Lower lobe of right lung (tissue), 2 donors: Measurements from ENCODE around the gene EFCAB8. TPM values are rescaled to one million over a fixed set of nuclear protein-coding genes. Genes with fewer than 3 reads are reported as not detected.
"Not testable (repeated sequence)": the region's sequence is repeated elsewhere in the genome, so short reads cannot be mapped to it uniquely, and the experiment has no call there.

Experiments used
- ATAC-seq, 2 donors: fragments of 200-7000 bp; cut with Tn5 transposase; one replicate each; pipeline ENCODE4 v1.9.1; 2020 to 2022; ENCODE audit warnings: mild to moderate bottlenecking in 2 of 2, moderate library complexity in 2 of 2
- DNase-seq: peaks from one replicate; pipeline ENCODE4 v3.0.0-alpha.2; 2020
- H3K27ac ChIP-seq: fragments of 200-600 bp; one replicate; pipeline ENCODE4 v1.8.0; 2022
- H3K27me3 ChIP-seq: fragments of 200-600 bp; one replicate; pipeline ENCODE4 v1.8.0; 2022; ENCODE audit warnings: low read depth
- H3K36me3 ChIP-seq: fragments of 200-600 bp; one replicate; pipeline ENCODE4 v1.8.0; 2022; ENCODE audit warnings: mild to moderate bottlenecking
- H3K4me1 ChIP-seq: fragments of 200-600 bp; one replicate; pipeline ENCODE4 v1.8.0; 2022
- H3K4me3 ChIP-seq: fragments of 200-600 bp; one replicate; pipeline ENCODE4 v1.8.0; 2022; ENCODE audit warnings: mild to moderate bottlenecking
- H3K9me3 ChIP-seq: fragments of 200-600 bp; one replicate; pipeline ENCODE4 v1.8.0; 2022
- CTCF ChIP-seq: fragments of 200-600 bp; IDR thresholded peaks from one replicate; pipeline ENCODE4 v1.8.0; 2022; ENCODE audit warnings: antibody characterized with exemption, mild to moderate bottlenecking
- intact Hi-C: fragments of 100-400 bp; cut with DNase I; formaldehyde crosslinking; loops from one replicate; pipeline ENCODE4 v1.11.0; 2022
- total RNA-seq: library from RNA; stranded (reverse); fragmentation: NEBNext Ultra II Directional; extraction: Animal tissue kit (Norgen Biotek cat#: 25700); gene quantifications from one replicate; pipeline ENCODE4 v1.2.1, GENCODE V29; 2021
- donor health status: DM: no; HTN: yes; CAD: no; lungs with severe emphysema.

The EFCAB8 gene
- total RNA-seq, 1 donor from 2014 or later = 0.30 TPM

GRCh38 chr20:32848846-32849245, 9.9 kb upstream of the EFCAB8 start:
- peaks cover 91% of the 10 kb centered on the region for H3K36me3 ChIP-seq
- TF ChIP-seq CTCF = no peak
- intact Hi-C loops = no loop called here

GRCh38 chr20:32849577-32849976, 9.1 kb upstream of the EFCAB8 start:
- TF ChIP-seq CTCF = no peak
- Histone ChIP-seq H3K9me3 (no peaks in the 10 kb centered on the region), H3K27me3 (no peaks in the 10 kb centered on the region), H3K4me1 (no peaks in the 10 kb centered on the region), H3K4me3 (no peak overlapping the region), H3K36me3 (peaks cover 96% of the 10 kb centered on the region), H3K27ac (no peak overlapping the region)
- DNase-seq (no peak), ATAC-seq (no peak)
- intact Hi-C loops = no loop called here

More at GRCh38 chr20:32848846-32849245, 9.9 kb upstream of the EFCAB8 start:
- Histone ChIP-seq H3K4me1 (no peaks in the 10 kb centered on the region), H3K27me3 (no peaks in the 10 kb centered on the region), H3K9me3 (no peaks in the 10 kb centered on the region), H3K27ac (no peak overlapping the region), H3K4me3 (no peak overlapping the region)
- ATAC-seq (no peak), DNase-seq (no peak)

- Histone ChIP-seq H3K27me3 (no peaks in the 10 kb centered on the region), H3K4me3 (no peak overlapping the region), H3K4me1 (no peaks in the 10 kb centered on the region), H3K27ac (no peak overlapping the region), H3K9me3 (no peaks in the 10 kb centered on the region), H3K36me3 (peaks cover 69% of the 10 kb centered on the region)
- intact Hi-C loops = no loop called here
- ATAC-seq (no peak), DNase-seq (no peak)
- TF ChIP-seq CTCF = no peak
Observed at GRCh38 chr20:32855387-32855786, 3.3 kb upstream of the EFCAB8 start.

GRCh38 chr20:32858189-32858588, 534 bp upstream of the EFCAB8 start:
- TF ChIP-seq CTCF = no peak
- Histone ChIP-seq H3K4me1 (no peaks in the 10 kb centered on the region), H3K9me3 (no peaks in the 10 kb centered on the region), H3K27ac (no peak overlapping the region), H3K36me3 (peaks cover 41% of the 10 kb centered on the region), H3K27me3 (no peaks in the 10 kb centered on the region), H3K4me3 (no peak overlapping the region)
- ATAC-seq (no peak), DNase-seq (no peak)
- intact Hi-C loops = no loop called here

- DNase-seq (no peak), ATAC-seq (no peak)
- peaks cover 20% of the 10 kb centered on the region for H3K36me3 ChIP-seq
- H3K9me3 ChIP-seq = no peaks in the 10 kb centered on the region
- H3K4me3 ChIP-seq = no peak overlapping the region
- H3K27me3 ChIP-seq = no peaks in the 10 kb centered on the region
- TF ChIP-seq CTCF = no peak
- intact Hi-C loops = no loop called here
- H3K27ac ChIP-seq = no peak overlapping the region
- no peaks in the 10 kb centered on the region for H3K4me1 ChIP-seq
Observed at GRCh38 chr20:32861446-32861845, 2.7 kb downstream of the EFCAB8 start.

GRCh38 chr20:32869562-32869961, 10.8 kb downstream of the EFCAB8 start:
- no peak overlapping the region for H3K4me3 ChIP-seq
- intact Hi-C loops = no loop called here
- no peak for TF ChIP-seq CTCF
- H3K27me3 ChIP-seq = no peaks in the 10 kb centered on the region
- no peak overlapping the region for H3K27ac ChIP-seq
- no peaks in the 10 kb centered on the region for H3K36me3 ChIP-seq
- H3K9me3 ChIP-seq = no peaks in the 10 kb centered on the region
- ATAC-seq (no peak), DNase-seq (no peak)
- no peaks in the 10 kb centered on the region for H3K4me1 ChIP-seq

GRCh38 chr20:32870526-32870925, 11.8 kb downstream of the EFCAB8 start:
- H3K36me3 ChIP-seq, DNase-seq: not testable (repeated sequence)
- peak in 1 of 2 donors; percentile 12 for ATAC-seq

More at GRCh38 chr20:32870526-32870925, 11.8 kb downstream of the EFCAB8 start:
- intact Hi-C loops, H3K27ac ChIP-seq, H3K4me3 ChIP-seq, H3K27me3 ChIP-seq, H3K9me3 ChIP-seq, H3K4me1 ChIP-seq: not testable (repeated sequence)
